Activated CD8-positive, alpha-beta memory T cell treated with anti-CD3 and anti-CD28 coated beads, Interleukin-2, amount 50 U/mL, for 24 hours (primary cell): ENCODE data around the gene UPK3B.
"Not testable (repeated sequence)": the region's sequence is repeated elsewhere in the genome, so short reads cannot be mapped to it uniquely, and the experiment has no call there.

Experiments
- DNase-seq: peaks from one replicate; pipeline ENCODE4 v3.0.0-alpha.2; 2020; ENCODE audit errors: extremely low read depth

UPK3B gene

DNA sequence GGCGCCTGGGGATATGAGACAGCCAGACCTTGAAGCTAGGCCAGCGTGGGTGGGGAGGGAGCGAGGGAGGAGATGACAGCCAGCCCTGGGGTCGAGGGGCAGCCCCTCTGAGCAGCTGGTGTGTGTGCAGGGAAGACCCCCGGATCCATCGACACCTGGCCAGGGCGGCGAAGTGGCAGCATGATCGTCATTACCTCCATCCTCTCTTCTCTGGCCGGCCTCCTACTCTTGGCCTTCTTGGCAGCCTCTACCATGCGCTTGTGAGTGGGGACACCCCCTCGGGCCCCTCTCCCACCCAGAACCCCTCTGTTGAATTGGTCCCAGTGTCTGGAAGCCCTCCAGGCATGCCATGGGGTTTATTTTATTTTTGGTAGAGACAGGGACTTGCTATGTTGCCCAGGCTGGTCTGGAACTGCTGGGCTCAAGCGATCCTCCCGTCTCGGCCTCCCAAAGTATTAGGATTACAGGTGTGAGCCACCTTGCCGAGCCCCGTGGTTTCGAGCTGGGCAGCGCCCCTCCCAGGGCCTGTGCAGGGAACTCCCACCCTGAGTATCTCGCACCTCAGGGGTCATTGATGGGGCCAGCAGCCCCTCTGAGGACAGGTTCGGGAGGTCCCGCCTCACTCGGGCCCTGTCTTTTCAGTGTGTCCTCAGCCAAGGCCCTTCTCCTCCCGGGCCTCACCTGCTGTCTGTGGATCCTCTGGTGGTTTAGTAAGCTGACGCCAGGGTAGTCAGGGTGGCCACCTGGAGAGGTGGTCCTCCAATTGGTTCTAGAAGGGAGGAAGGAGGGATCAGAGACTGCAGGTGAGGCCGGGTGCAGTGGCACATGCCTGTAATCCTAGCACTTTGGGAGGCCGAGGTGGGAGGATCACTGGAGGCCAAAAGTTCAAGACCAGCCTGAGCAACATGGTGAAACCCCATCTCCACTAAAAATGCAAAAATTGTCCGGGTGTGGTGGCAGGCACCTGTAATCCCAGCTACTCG lies 3.8 kb downstream of the UPK3B start:
- no peak for DNase-seq

DNA sequence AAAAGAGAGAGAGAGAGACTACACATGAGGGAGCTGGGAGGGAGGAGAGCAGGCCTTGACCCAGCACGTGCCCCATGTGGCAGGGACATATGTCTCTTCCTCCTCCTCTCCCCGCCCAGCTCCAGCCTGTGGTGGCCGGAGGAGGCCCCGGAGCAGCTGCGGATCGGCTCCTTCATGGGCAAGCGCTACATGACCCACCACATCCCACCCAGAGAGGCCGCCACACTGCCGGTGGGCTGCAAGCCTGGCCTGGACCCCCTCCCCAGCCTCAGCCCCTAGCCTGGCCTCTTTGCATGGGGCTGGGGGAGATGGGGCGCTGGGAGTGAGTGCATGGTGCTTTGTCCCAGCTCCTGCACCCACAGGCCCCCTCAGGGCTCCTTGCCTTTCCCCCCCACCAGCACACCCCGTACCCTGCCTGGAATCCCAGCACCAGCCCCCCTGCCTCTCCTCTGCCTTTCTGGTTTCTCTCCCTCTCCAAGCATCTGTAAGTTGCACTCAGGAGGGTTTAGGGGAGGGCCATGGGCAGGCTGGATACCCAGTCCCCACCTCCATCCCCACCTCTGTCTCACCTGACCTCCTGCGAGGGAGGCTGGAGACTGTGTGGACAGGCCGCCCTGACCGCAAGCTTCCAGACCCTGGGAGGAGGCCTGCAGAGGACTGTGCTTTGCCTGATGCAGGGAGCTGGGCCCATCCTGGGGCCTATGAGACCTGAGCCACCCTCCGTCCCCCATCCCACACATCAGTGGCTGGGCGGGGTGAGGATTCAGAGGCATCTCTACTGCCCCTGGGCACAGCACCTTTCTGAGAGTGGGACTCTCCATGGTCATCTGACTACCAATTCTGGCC lies 4.8 kb downstream of the UPK3B start:
- no peak for DNase-seq

DNA sequence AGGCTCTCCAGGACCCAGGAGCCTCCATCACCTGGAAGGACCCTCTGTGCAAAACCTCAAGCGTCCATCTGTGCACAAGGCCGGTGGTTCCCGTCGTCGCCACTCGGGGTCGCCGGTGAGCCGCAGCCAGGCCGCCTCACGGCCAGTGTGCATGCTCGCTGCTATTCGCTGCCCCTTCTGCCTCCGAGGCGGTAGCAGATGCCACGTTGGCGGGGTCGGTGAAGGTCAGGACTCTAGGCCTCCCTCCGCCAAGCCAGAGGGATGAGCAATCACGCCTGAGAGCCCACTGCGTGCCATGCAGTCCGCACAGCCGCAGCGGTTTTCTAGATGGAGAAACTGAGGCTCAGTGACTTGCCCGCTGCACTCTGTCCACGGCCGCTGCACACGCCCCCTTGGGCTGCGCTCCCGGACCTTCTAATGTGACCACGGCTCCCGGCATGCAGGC lies 5.7 kb downstream of the UPK3B start:
- no peak for DNase-seq

DNA sequence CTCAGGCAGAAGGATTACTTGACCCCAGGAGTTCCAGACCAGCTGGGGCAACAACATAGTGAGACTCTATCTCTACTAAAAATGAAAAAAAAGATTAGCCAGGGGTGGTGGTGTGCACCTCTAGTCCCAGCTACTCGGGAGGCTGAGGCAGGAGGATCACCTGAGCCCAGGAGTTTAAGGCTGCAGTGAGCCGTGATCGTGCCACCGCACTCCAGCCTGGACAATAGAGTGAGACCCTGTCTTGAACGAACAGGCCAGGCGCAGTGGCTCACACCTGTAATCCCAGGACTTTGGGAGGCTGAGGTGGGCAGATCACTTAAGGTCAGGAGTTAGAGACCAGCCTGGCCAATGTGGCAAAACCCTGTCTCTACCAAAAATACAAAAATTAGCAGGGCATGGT lies 6.6 kb downstream of the UPK3B start:
- DNase-seq, result not testable (repeated sequence)

DNA sequence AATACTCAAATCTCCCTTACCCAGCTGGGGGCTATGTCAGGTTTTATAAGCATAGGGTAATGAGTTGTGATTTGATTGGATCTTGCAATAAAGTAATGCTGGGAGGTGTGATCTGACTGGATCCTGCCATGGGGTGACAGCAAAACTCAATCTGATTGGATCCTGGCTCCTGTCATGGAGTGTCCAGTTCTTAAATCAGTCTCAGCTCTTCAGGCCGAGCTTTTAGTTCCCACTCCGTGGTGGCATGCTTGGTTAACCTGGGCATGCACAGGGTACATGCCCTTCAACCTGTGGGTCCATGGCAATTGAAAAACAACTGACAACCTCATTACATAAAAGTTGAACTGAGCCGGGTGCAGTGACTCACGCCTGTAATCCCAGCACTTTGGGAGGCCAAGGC lies 15.8 kb downstream of the UPK3B start:
- not testable (repeated sequence) for DNase-seq

DNA sequence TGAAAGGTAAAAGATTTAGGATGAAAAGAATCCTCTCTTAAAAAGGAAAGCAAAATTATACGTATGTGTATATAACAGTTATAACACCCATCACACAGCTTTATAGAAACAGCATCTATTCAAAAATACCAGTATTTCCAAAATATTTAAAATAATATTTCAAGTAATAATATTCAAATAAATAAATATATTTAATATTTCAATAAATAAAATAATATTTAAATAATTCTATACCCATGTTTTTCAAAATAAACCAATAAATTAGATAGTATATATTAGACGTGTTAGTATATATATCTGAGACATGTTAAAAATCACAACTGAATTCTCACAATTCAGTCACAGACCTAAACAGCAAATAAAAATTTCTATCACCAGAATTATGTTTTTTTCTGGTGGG lies 21.3 kb downstream of the UPK3B start:
- DNase-seq, result not testable (repeated sequence)

DNA sequence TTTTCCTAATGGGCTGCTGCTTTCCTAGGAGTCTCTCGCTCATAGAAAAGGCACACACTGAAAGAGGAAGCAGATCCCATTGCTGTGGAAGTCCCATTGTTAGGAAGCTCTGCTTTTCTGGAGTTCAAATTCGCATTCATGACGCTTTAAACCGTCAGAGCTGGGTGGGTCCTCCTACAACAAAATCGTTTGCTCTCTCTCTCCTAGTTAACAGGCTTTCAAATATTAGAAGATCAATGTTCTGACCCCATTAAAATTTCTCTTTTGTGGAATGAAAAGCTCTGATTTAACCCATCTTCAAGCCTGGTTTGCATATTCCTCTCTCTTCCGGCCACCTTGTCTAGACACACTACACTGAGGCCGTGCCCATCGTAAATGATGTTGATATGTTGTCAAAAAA lies 32.8 kb downstream of the UPK3B start, which contains the start of gene SPDYE16:
SPDYE16 (minus strand) TSS at position 101 of the 400 bp plus-strand sequence. CDS start 1,838 bp downstream, outside the sequence.
- DNase-seq, result not testable (repeated sequence)

DNA sequence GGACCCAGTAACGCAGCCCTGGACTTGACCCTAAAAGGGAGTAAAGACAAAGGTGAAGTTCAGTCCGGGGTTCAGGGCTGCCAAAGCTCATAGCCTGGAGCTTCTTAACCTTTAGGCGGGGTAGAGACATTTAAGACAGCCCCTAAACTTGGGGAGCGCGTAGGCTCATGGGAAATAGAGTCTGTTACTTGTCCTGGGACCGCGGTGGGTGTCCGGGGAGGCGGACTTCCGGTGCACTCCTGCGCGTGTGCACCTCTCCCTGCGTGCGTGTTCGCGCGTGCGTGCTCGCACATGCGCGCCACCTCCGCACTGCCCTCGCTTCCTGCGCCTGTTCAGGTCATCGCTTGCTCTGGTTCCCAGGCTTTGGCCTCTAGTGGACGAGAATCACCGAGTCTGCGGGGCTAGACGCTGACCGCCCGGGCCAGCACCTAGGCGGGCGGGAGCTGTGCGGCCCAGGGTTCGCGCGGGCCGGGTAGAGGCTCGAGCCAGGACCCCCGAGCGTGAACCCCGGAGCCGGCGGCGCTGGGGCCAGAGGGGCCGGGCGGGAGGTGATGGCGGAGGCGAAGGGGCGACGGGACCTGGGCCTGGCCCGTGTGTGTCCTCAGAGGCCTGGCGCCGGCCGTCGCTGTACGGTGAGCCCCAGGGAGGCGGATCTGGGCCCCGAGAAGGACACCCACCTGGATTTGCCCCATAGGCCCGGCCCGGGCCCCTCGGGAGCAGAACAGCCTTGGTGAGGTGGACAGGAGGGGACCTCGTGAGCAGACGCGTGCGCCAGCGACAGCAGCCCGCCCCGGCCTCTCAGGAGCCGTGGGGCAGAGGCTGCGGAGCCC lies 38.9 kb downstream of the UPK3B start:
- DNase-seq, result peak; percentile 72

DNA sequence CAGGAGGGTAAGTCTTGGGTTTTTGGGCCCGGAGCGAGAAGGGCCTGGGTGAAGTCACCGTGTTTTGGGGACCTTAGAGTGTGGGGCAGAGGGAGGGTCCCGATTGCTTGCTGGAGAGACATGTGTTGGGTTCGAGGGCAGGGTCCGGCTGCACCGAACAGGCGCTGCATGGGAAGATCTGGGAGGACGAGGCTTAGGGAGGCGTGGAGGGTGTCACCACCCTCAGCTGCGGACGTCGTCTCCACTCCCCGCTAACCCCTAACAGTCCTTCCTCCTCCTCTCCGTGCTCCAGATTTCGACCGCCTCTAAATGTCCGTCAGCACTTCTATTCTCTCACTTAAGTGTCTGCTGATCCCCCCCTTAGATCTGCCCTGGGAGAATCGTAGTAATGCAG lies 39.5 kb downstream of the UPK3B start:
- not testable (repeated sequence) for DNase-seq

DNA sequence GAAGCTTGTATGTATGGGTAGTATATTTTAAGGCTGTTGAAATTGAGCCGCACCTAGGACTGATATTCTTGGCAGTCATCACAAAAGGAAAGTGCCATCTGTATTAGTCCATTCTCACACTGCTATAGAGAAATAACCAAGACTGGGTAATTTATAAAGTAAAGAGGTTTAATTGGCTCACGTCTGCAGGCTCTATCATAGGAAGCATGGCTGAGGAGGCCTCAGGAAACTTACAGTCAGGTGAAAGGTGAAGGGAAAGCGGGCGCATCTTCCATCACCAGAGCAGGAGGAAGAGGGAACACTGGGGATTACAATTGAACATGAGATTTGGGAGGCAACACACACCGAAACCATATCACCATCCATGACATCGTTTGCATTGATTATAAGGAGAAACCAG lies 41.6 kb downstream of the UPK3B start:
- not testable (repeated sequence) for DNase-seq

DNA sequence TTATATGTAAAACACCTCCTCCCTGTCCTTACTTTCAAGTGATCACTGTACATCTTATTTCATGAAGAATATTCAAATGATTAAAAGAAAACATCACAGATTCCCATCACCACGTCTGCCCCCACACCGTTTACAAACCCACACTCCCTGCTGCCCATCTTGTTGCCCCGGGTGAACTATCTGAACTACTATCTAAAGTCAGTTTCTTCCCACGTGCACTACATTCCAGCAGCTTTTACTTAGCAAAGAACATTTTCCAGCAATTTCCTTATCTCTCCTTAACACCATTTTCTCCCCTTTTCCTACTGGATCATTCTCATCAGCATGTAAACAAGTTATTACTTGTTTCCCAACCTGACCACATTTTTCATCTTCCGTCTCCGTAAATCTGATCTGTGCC lies 49.3 kb downstream of the UPK3B start:
- not testable (repeated sequence) for DNase-seq

DNA sequence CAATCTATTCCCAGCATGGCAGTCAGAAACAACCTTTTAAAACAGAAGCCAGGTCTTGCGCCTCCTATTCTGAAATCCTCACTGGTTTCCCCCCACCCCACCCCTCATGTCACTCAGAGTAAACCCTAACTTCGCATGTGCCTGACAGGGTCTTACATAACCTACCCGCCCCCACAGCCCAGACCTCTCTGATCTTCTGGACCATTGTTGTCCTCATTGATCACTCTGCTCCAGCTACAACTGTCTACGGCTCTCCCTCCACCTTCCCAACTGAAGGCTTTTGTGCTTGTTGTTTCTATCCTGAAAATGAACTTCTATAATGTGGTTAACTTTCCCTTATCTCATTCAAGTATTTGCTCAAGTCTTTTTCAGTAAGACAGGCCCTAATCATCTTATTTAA lies 49.8 kb downstream of the UPK3B start:
- DNase-seq, result not testable (repeated sequence)

DNA sequence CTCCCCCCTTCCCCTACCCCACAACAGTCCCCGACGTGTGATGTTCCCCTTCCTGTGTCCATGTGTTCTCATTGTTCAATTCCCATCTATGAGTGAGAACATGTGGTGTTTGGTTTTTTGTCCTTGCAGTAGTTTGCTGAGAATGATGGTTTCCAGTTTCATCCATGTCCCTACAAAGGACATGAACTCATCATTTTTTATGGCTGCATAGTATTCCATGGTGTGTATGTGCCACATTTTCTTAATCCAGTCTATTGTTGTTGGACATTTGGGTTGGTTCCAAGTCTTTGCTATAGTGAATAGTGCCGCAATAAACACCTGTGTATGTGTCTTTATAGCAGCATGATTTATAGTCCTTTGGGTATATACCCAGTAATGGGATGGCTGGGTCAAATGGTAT lies 51.0 kb downstream of the UPK3B start:
- not testable (repeated sequence) for DNase-seq

DNA sequence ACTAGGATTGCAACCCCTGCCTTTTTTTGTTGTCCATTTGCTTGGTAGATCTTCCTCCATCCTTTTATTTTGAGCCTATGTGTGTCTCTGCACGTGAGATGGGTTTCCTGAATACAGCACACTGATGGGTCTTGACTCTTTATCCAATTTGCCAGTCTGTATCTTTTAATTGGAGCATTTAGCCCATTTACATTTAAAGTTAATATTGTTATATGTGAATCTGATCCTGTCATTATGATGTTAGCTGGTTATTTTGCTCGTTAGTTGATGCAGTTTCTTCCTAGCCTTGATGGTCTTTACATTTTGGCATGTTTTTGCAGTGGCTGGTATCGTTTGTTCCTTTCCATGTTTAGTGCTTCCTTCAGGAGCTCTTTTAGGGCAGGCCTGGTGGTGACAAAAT lies 54.6 kb downstream of the UPK3B start:
- not testable (repeated sequence) for DNase-seq
